SK-N-SH treated with all-trans-retinoic acid at 6 μM for 48 hours (cell line): ENCODE measurements around the gene ZNF101.
"Not testable (repeated sequence)": the region's sequence is repeated elsewhere in the genome, so short reads cannot be mapped to it uniquely, and the experiment has no call there.

Experiments
- ATAC-seq: fragments of 200-7000 bp; cut with Tn5 transposase; 3 replicates; pipeline ENCODE4 v1.9.1; 2020; ENCODE audit warnings: mild to moderate bottlenecking, moderate library complexity
- ARNTL ChIP-seq: fragments of 450-650 bp; formaldehyde crosslinking; IDR thresholded peaks from 2 replicates; pipeline ENCODE4 v1.5.0; 2020; ENCODE audit warnings: low read depth, mild to moderate bottlenecking, moderate library complexity, borderline replicate concordance
- BACH2 ChIP-seq: fragments of 250-450 bp; sonication (Bioruptor Pico); IDR thresholded peaks from 2 replicates; pipeline ENCODE4 v1.9.0; 2021; ENCODE audit warnings: mild to moderate bottlenecking, borderline replicate concordance
- CREB5 ChIP-seq: fragments of 250-450 bp; sonication (Bioruptor Pico); IDR thresholded peaks from 2 replicates; pipeline ENCODE4 v1.5.1; 2020; ENCODE audit warnings: low read depth, mild to moderate bottlenecking, moderate library complexity
- CSDC2 ChIP-seq: fragments of 250-450 bp; sonication (Bioruptor Pico); IDR thresholded peaks from 2 replicates; pipeline ENCODE4 v1.5.0; 2020; ENCODE audit warnings: mild to moderate bottlenecking, moderate library complexity
- GLIS3 ChIP-seq: fragments of 250-450 bp; sonication (Bioruptor Pico); IDR thresholded peaks from 2 replicates; pipeline ENCODE4 v1.5.0; 2020; ENCODE audit warnings: mild to moderate bottlenecking, moderate library complexity
- ISL1 ChIP-seq: fragments of 250-450 bp; sonication (Bioruptor Pico); IDR thresholded peaks from 2 replicates; pipeline ENCODE4 v2.1.2; 2022; ENCODE audit warnings: mild to moderate bottlenecking, moderate library complexity
- OSR1 ChIP-seq: fragments of 250-450 bp; sonication (Bioruptor Pico); IDR thresholded peaks from 2 replicates; pipeline ENCODE4 v1.8.0; 2022; ENCODE audit warnings: moderate library complexity, mild to moderate bottlenecking, inconsistent platforms
- PPARA ChIP-seq: fragments of 250-450 bp; sonication (Bioruptor Pico); IDR thresholded peaks from 2 replicates; pipeline ENCODE4 v1.5.0; 2020; ENCODE audit warnings: mild to moderate bottlenecking, borderline replicate concordance
- RARB ChIP-seq: fragments of 250-450 bp; sonication (Bioruptor Pico); IDR thresholded peaks from 2 replicates; pipeline ENCODE4 v1.8.0; 2021; ENCODE audit warnings: mild to moderate bottlenecking, moderate library complexity
- SNAI2 ChIP-seq: fragments of 250-450 bp; sonication (Bioruptor Pico); IDR thresholded peaks from 2 replicates; pipeline ENCODE4 v1.5.0; 2020; ENCODE audit warnings: mild to moderate bottlenecking, moderate library complexity
- TCF4 ChIP-seq: fragments of 250-450 bp; sonication (Bioruptor Pico); IDR thresholded peaks from 2 replicates; pipeline ENCODE4 v1.8.0; 2021; ENCODE audit warnings: mild to moderate bottlenecking, moderate library complexity, borderline replicate concordance
- ZC3H10 ChIP-seq: fragments of 250-450 bp; sonication (Bioruptor Pico); IDR thresholded peaks from 2 replicates; pipeline ENCODE4 v1.5.1; 2021; ENCODE audit warnings: mild to moderate bottlenecking, moderate library complexity
- ZFP3 ChIP-seq: fragments of 250-450 bp; sonication (Bioruptor Pico); IDR thresholded peaks from 2 replicates; pipeline ENCODE4 v1.5.0; 2020; ENCODE audit warnings: mild to moderate bottlenecking, moderate library complexity
- ZFP30 ChIP-seq: fragments of 450-650 bp; formaldehyde crosslinking; IDR thresholded peaks from 2 replicates; pipeline ENCODE4 v1.5.0; 2022; ENCODE audit warnings: mild to moderate bottlenecking, moderate library complexity
- ZNF70 ChIP-seq: fragments of 450-650 bp; formaldehyde crosslinking; IDR thresholded peaks from 2 replicates; pipeline ENCODE4 v1.5.0; 2020; ENCODE audit warnings: mild to moderate bottlenecking, moderate library complexity
- ZNF8 ChIP-seq: fragments of 450-650 bp; formaldehyde crosslinking; IDR thresholded peaks from 2 replicates; pipeline ENCODE4 v1.5.0; 2020; ENCODE audit warnings: mild to moderate bottlenecking, moderate library complexity
- TF ChIP-seq, protein P1 (sequence below): fragments of 250-450 bp; sonication (Bioruptor Pico); IDR thresholded peaks from 2 replicates; pipeline ENCODE4 v1.5.0; 2020; ENCODE audit warnings: mild to moderate bottlenecking, moderate library complexity
- TF ChIP-seq, protein P2 (sequence below): fragments of 250-450 bp; sonication (Bioruptor Pico); IDR thresholded peaks from 2 replicates; pipeline ENCODE4 v1.8.0; 2020; ENCODE audit warnings: mild to moderate bottlenecking, moderate library complexity, borderline replicate concordance

The ZNF101 gene

GRCh38 chr19:19663256-19664120 is 5.2 kb upstream of the ZNF101 start, which contains the start of gene ATP13A1 (continued):
- TF ChIP-seq, protein P1, sequence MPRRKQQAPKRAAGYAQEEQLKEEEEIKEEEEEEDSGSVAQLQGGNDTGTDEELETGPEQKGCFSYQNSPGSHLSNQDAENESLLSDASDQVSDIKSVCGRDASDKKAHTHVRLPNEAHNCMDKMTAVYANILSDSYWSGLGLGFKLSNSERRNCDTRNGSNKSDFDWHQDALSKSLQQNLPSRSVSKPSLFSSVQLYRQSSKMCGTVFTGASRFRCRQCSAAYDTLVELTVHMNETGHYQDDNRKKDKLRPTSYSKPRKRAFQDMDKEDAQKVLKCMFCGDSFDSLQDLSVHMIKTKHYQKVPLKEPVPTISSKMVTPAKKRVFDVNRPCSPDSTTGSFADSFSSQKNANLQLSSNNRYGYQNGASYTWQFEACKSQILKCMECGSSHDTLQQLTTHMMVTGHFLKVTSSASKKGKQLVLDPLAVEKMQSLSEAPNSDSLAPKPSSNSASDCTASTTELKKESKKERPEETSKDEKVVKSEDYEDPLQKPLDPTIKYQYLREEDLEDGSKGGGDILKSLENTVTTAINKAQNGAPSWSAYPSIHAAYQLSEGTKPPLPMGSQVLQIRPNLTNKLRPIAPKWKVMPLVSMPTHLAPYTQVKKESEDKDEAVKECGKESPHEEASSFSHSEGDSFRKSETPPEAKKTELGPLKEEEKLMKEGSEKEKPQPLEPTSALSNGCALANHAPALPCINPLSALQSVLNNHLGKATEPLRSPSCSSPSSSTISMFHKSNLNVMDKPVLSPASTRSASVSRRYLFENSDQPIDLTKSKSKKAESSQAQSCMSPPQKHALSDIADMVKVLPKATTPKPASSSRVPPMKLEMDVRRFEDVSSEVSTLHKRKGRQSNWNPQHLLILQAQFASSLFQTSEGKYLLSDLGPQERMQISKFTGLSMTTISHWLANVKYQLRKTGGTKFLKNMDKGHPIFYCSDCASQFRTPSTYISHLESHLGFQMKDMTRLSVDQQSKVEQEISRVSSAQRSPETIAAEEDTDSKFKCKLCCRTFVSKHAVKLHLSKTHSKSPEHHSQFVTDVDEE (CRISPR knock-in tag) = peak; percentile 90
- TF ChIP-seq ISL1 (CRISPR knock-in tag) (no peak), BACH2 (CRISPR knock-in tag) (no peak)

DNA sequence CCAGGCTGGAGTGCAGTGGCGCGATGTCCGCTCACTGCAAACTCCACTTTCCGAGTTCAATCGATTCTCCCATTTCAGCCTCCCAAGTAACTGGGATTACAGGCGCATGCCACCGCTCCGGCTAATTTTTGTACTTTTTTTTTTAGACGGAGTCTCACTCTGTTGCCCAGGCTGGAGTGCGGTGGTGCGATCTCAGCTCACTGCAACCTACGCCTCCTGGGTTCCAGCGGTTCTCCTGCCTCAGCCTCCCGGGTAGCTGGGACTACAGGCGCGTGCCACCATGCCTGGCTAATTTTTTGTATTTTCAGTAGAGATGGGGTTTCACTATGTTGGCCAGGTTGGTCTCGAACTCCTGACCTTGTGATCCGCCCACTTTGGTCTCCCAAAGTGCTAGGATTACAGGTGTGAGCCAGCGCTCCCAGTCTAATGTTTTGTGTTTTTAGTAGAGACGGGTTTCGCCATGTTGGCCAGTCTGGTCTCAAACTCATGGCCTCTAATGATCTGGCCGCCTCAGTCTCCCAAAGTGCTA is 3.2 kb upstream of the ZNF101 start:
- ATAC-seq = not testable (repeated sequence)

DNA sequence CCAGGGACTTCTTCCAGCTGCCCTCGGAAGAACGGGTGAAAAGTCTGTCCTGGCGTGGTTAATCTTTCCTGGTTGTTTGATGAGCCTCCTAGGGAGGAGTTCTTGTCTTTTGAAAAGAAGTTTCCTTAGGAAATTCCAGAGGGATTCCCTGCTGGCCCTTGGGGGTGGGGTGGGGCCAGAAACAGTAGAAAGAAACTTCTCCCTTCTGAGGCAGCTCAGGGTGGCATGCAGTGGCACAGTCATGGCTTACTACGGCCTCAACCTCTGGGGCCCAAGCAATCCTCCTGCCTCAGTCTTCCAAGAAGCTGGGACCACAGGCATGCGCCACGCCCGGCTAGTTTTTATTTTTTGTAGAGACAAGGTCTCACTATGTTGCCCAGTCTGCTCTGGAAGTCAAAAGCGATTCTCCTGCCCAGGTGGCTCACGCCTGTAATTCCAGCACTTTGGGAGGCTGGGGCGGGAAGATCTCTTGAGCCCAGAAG is 1.5 kb downstream of the ZNF101 start:
- no peak for TF ChIP-seq GLIS3 (CRISPR knock-in tag)
- TF ChIP-seq ZNF8 (CRISPR knock-in tag) = no peak
- no peak for TF ChIP-seq CREB5 (CRISPR knock-in tag)
- TF ChIP-seq CSDC2 (CRISPR knock-in tag) = no peak
- no peak for TF ChIP-seq ZFP30
- no peak for TF ChIP-seq ZFP3 (CRISPR knock-in tag)
- no peak for TF ChIP-seq OSR1 (CRISPR knock-in tag)
- TF ChIP-seq SNAI2 = no peak
- TF ChIP-seq BACH2 (CRISPR knock-in tag) = no peak
- TF ChIP-seq PPARA = no peak
- TF ChIP-seq, protein P2, sequence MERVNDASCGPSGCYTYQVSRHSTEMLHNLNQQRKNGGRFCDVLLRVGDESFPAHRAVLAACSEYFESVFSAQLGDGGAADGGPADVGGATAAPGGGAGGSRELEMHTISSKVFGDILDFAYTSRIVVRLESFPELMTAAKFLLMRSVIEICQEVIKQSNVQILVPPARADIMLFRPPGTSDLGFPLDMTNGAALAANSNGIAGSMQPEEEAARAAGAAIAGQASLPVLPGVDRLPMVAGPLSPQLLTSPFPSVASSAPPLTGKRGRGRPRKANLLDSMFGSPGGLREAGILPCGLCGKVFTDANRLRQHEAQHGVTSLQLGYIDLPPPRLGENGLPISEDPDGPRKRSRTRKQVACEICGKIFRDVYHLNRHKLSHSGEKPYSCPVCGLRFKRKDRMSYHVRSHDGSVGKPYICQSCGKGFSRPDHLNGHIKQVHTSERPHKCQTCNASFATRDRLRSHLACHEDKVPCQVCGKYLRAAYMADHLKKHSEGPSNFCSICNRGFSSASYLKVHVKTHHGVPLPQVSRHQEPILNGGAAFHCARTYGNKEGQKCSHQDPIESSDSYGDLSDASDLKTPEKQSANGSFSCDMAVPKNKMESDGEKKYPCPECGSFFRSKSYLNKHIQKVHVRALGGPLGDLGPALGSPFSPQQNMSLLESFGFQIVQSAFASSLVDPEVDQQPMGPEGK (CRISPR knock-in tag) = no peak
- TF ChIP-seq ZC3H10 (CRISPR knock-in tag) = no peak
- no peak for ATAC-seq

DNA sequence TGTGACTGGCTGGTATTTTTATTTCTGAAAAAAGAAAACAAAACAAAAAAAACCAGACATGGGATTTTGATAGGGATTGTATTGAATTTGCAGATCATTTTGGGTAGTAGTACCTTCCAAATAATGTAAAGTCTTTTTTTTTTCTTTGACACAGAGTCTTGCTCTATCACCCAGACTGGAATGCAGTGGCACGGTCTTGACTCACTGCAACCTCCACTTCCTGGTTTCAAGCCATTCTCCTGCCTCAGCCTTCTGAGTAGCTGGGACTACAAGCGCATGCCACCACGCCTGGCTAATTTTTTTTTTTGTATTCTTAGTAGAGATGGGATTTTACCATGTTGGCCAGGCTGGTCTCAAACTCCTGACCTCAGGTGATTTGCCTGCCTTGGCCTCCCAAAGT is 4.2 kb downstream of the ZNF101 start:
- TF ChIP-seq BACH2 (CRISPR knock-in tag) = no peak
- no peak for TF ChIP-seq ZC3H10 (CRISPR knock-in tag)
- no peak for TF ChIP-seq OSR1 (CRISPR knock-in tag)
- TF ChIP-seq ARNTL = no peak
- no peak for TF ChIP-seq SNAI2
- TF ChIP-seq GLIS3 (CRISPR knock-in tag) = no peak
- no peak for TF ChIP-seq RARB (CRISPR knock-in tag)
- TF ChIP-seq, protein P2 (CRISPR knock-in tag) = no peak
- TF ChIP-seq ZFP3 (CRISPR knock-in tag) = no peak
- no peak for TF ChIP-seq ZFP30
- TF ChIP-seq, protein P1 (CRISPR knock-in tag) = no peak
- no peak for TF ChIP-seq PPARA
- TF ChIP-seq ZNF70 = no peak
- TF ChIP-seq ISL1 (CRISPR knock-in tag) = no peak
- no peak for TF ChIP-seq TCF4 (CRISPR knock-in tag)
- TF ChIP-seq, all 23 proteins: peak for 0
- no peak for ATAC-seq
